ENCODE results near the gene WDFY2.
A peak's percentile ranks its signal among the peaks of the same experiment; 100 is the strongest.

WDFY2 gene

DNA sequence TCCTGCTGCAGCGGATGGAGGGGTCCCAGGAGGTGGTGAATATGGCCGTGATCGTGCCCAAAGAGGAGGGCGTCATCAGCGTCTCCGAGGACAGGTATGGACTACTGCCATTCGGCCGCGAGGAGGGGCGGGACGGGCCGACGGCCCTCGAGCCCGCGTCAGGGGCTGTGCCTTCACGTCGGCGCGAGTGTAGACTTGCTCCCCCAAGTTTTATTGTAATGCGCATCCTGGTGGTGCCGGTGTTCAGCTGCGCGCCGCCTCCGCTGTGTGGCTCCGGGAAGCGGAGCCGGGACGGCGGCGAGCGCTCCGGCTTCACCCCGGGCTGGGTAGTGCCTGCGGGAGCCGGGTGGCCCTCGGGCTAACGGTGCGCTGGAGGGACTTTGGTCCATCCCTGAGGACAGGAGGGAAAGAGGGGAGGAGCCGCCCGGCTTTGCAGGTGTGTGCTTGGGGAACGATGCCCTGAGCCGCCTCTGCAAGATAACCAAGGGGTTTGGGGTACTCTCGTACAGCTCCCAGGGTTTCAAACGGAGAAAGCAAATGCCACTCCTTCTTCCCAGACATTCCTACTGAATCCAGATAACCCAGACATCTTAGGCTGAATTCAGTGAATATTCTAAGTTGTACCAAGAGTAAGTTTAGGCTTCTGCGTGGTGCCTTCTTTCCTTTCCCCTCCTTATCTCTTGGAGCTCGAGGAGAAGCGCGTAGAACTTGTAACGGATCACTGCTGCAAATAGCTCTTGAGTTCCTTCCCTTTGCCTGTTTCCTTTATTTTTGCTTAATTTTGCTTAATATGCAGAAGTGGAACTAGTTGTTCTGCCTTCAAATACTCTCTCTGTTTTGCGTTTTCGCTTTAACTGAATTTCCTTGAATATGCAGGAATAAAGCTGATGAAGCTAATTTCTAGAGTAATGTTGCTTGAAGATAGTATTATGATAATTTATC is 740 bp downstream of the WDFY2 start:
- DNase-seq (ENCODE audit: low read depth), result peak; percentile 82
- TF ChIP-seq, protein P1, sequence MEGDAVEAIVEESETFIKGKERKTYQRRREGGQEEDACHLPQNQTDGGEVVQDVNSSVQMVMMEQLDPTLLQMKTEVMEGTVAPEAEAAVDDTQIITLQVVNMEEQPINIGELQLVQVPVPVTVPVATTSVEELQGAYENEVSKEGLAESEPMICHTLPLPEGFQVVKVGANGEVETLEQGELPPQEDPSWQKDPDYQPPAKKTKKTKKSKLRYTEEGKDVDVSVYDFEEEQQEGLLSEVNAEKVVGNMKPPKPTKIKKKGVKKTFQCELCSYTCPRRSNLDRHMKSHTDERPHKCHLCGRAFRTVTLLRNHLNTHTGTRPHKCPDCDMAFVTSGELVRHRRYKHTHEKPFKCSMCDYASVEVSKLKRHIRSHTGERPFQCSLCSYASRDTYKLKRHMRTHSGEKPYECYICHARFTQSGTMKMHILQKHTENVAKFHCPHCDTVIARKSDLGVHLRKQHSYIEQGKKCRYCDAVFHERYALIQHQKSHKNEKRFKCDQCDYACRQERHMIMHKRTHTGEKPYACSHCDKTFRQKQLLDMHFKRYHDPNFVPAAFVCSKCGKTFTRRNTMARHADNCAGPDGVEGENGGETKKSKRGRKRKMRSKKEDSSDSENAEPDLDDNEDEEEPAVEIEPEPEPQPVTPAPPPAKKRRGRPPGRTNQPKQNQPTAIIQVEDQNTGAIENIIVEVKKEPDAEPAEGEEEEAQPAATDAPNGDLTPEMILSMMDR (IDR thresholded peaks at IDR 0.05; ENCODE audit: insufficient read depth, low read depth, low read length, missing control alignments), result peak; percentile 3
- H3K4me3 ChIP-seq (ENCODE audit: low read depth, low read length), result peak overlapping the region; percentile 92

DNA sequence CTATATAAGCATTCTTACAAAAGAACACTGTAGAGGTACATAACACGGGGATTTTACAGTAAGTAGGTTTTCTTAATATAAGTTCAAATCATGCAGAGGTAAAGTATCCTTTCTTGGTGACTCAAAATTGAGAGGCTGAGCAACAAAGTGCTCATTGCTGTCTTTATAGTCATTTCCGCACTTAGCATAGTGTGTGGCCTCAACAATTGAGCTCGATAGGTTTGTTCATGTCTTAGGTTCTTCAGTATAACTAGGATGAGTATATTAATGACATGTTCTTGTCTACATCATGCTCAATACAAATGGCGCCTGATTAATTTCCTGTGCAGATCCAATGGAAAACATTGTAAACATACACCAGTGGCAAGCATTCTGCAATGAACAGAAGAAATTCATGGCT is 1.4 kb downstream of the WDFY2 start:
- peak; percentile 34 for DNase-seq (ENCODE audit: low read depth)
- TF ChIP-seq, protein P1 (IDR thresholded peaks at IDR 0.05; ENCODE audit: insufficient read depth, low read depth, low read length, missing control alignments), result no peak
- peak overlapping the region; percentile 92 for H3K4me3 ChIP-seq (ENCODE audit: low read depth, low read length)

DNA sequence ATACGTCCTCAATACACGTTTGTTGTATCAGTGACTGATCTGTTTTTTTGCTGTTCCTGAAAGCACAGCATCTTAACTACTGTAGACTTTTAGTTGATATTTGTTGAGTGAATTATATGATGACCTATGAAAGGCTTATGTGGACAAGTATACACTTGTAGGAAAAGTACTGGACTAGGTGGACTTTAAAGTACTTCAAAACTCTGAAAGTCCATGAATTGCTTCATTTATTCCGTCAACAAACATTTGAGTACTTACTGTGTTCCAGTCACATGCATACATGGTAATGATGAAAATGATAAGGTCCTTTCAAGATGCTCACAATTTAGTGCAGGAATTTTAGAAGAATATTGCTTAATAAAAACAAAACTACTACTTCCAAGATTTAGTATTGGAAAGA is 3.1 kb downstream of the WDFY2 start:
- H3K4me3 ChIP-seq (ENCODE audit: low read depth, low read length), result no peak overlapping the region
- DNase-seq (ENCODE audit: low read depth), result no peak
- TF ChIP-seq, protein P1 (IDR thresholded peaks at IDR 0.05; ENCODE audit: insufficient read depth, low read depth, low read length, missing control alignments), result no peak

DNA sequence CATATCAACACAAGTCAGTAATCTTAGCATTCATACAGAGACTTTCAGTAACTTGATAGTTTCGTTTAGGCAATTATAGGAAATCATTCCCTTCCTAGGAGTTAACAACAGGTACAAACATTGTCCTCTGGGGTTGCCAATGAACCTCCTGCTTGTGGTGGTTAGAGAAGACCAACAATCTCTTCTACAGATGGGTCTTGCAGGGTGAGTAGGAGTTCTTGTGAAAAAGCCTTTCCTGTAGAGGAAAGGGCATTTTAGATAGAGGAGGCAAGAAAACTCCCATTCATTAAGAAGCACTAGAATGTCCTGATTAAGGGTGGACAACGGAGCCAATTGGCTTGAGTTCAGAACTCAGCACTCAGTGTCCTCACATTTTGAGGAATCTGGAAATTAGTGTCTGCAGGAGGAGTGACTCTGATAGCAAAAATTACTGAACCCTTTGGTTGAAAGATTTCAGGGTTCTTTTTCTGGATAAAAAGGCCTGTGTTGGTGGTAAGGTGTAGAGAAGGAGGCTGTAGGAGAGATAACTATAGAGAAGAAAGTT is 4.2 kb downstream of the WDFY2 start:
- no peak overlapping the region for H3K4me3 ChIP-seq (ENCODE audit: low read depth, low read length)
- TF ChIP-seq, protein P1 (IDR thresholded peaks at IDR 0.05; ENCODE audit: insufficient read depth, low read depth, low read length, missing control alignments), result no peak
- DNase-seq (ENCODE audit: low read depth), result no peak

DNA sequence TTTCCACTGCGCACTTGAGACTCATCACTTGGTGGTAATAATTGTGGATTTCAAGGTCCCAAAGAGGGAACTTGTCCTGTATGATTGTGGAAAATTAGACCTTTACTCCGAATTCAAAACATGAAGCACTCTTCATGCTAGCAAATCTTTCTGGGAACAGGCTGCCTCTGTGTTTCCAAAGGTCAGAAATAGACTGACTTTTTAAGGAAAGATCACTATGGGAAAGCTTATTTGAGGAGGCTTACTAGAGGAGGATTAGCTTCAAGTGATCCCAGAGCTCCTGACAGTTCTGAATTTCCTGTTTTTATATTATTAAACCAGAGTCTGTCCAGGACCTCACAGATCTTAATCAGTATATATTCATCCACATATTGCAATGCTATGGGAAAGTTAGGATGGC is 5.5 kb downstream of the WDFY2 start:
- no peak for DNase-seq (ENCODE audit: low read depth)
- H3K4me3 ChIP-seq (ENCODE audit: low read depth, low read length), result no peak overlapping the region
- TF ChIP-seq, protein P1 (IDR thresholded peaks at IDR 0.05; ENCODE audit: insufficient read depth, low read depth, low read length, missing control alignments), result no peak

DNA sequence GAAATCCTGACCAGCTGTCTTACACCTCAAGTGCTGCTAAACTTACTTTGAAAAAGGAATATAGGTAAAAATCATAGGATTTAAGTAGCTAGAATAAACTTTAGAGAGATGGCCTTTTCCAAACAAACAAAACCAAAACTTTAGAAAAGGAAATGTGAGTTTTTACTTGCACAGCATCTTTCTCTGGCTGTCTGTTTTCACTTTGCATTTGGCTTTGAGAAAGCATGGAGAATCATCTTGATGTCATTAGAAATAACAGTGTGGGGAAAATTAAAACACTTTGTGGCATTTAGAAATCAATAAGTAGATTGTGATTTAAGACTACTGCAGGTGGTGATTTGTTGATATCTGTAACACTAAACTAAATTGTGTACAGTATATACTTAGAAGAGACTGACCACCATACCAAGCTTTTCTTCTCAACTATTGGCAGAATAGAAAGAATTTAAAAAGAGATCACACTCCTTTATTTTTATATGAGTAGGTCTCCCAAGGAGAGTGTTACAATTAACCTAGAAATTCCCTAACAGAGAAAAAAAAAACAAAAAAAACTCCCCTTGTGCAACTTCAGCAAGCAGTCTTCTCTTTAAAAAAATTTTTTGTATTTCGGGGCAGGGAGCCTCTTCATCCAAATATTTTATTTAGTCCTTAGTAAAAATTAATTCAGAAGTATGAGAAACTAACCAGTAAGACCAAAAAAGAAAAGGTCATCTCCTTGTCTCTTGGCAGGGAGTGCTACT is 6.1 kb downstream of the WDFY2 start:
- H3K4me3 ChIP-seq (ENCODE audit: low read depth, low read length), result no peak overlapping the region
- TF ChIP-seq, protein P1 (IDR thresholded peaks at IDR 0.05; ENCODE audit: insufficient read depth, low read depth, low read length, missing control alignments), result no peak

More for the DNA sequence above, 6.1 kb downstream of the WDFY2 start:
- DNase-seq (ENCODE audit: low read depth), result no peak

All from GM12865 (cell line).